Choroid plexus epithelial cell (primary cell): Measurements from ENCODE around the gene MEIS1.

Source experiments
- DNase-seq: peaks from one replicate; pipeline ENCODE4 v3.0.0-alpha.2; 2010; ENCODE audit warnings: low read depth
- H3K4me3 ChIP-seq: 2 replicates; pipeline ENCODE4 v1.5.1; 2011; ENCODE audit warnings: low read depth, mild to moderate bottlenecking, control low read depth, low read length, moderate library complexity
- CTCF ChIP-seq: conservative IDR thresholded peaks from 2 replicates; pipeline ENCODE4 v1.5.1; 2011; ENCODE audit warnings: low read depth, mild to moderate bottlenecking, control low read depth, inconsistent platforms, low read length, moderate library complexity

Gene MEIS1

GRCh38 chr2:66575625-66576310 lies 140.8 kb downstream of the MEIS1 start:
- peak overlapping the region; percentile 58 for H3K4me3 ChIP-seq
- DNase-seq: peak; percentile 30
- TF ChIP-seq CTCF: no peak

GRCh38 chr2:66576311-66576560 lies 141.3 kb downstream of the MEIS1 start:
- TF ChIP-seq CTCF: no peak
- peak overlapping the region; percentile 58 for H3K4me3 ChIP-seq
- DNase-seq: no peak

- peak overlapping the region; percentile 58 for H3K4me3 ChIP-seq
- TF ChIP-seq CTCF: no peak
These were observed 141.8 kb downstream of the MEIS1 start for GRCh38 chr2:66576561-66577320.

GRCh38 chr2:66577321-66578053 lies 142.6 kb downstream of the MEIS1 start:
- DNase-seq: no peak
- H3K4me3 ChIP-seq: peak overlapping the region; percentile 58
- TF ChIP-seq CTCF: no peak

More at GRCh38 chr2:66576561-66577320, 141.8 kb downstream of the MEIS1 start:
- DNase-seq: peak; percentile 47

- DNase-seq: peak; percentile 28
- peak overlapping the region; percentile 33 for H3K4me3 ChIP-seq
- TF ChIP-seq CTCF: no peak
These were observed 143.2 kb downstream of the MEIS1 start for GRCh38 chr2:66578054-66578686.

GRCh38 chr2:66578687-66579106 lies 143.8 kb downstream of the MEIS1 start:
- H3K4me3 ChIP-seq: no peak overlapping the region
- DNase-seq: no peak
- no peak for TF ChIP-seq CTCF
